T-helper 1 cell treated with Interleukin-12 subunit alpha and Interleukin-12 subunit beta and Interleukin-4 antibody, amounts not matched to agents 30 μg/mL and 1 μg/mL, for 36 hours (primary cell): ENCODE measurements around the gene AURKA.
"Not testable (repeated sequence)": the region's sequence is repeated elsewhere in the genome, so short reads cannot be mapped to it uniquely, and the experiment has no call there.

Experiments used
- H3K27ac Mint-ChIP-seq: one replicate; pipeline ENCODE4 v1.8.0; 2021; ENCODE audit warnings: mild to moderate bottlenecking, mixed read lengths
- H3K27me3 Mint-ChIP-seq: one replicate; pipeline ENCODE4 v1.8.0; 2021; ENCODE audit warnings: low read depth, mixed read lengths
- H3K36me3 Mint-ChIP-seq: one replicate; pipeline ENCODE4 v1.8.0; 2021; ENCODE audit warnings: low read depth, mixed read lengths
- H3K4me1 Mint-ChIP-seq: one replicate; pipeline ENCODE4 v1.8.0; 2021; ENCODE audit warnings: low read depth, mixed read lengths
- H3K4me3 Mint-ChIP-seq: one replicate; pipeline ENCODE4 v1.8.0; 2021; ENCODE audit warnings: mild to moderate bottlenecking, moderate library complexity, mixed read lengths
- H3K9me3 Mint-ChIP-seq: one replicate; pipeline ENCODE4 v1.8.0; 2021; ENCODE audit warnings: mixed read lengths

Gene AURKA

GRCh38 chr20:56390396-56390795 lies 1.6 kb downstream of the AURKA start:
- Mint-ChIP-seq H3K36me3 (peaks cover 30% of the 10 kb centered on the region), H3K27ac (peak overlapping the region; percentile 32), H3K4me1 (peaks cover 39% of the 10 kb centered on the region)
- H3K4me3 Mint-ChIP-seq, H3K9me3 Mint-ChIP-seq, H3K27me3 Mint-ChIP-seq: not testable (repeated sequence)

DNA sequence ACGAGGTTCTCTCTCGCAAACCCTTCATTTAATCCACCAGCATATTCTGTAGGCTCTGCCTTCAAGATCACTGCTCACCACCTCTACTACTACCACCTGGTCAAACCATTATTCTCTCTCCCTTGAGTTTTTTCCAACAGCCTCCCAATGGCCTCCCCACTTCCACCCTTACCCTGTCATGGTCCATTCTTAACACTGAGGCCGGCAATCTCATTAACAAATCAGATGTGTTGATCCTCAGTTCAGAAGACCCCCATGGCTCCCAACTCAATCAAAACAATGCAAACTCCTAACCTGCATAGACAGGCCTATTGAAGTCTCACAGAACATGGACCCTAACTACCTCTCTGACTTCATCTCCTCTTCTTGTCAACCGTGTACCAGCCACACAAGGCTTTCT lies 2.2 kb downstream of the AURKA start:
- peak overlapping the region; percentile 32 for H3K27ac Mint-ChIP-seq
- peak overlapping the region; percentile 0 for H3K4me3 Mint-ChIP-seq
- H3K36me3 Mint-ChIP-seq: peaks cover 32% of the 10 kb centered on the region
- no peaks in the 10 kb centered on the region for H3K27me3 Mint-ChIP-seq
- no peaks in the 10 kb centered on the region for H3K9me3 Mint-ChIP-seq
- H3K4me1 Mint-ChIP-seq: peaks cover 41% of the 10 kb centered on the region

- H3K4me3 Mint-ChIP-seq: no peak overlapping the region
- H3K4me1 Mint-ChIP-seq: peaks cover 39% of the 10 kb centered on the region
- H3K27me3 Mint-ChIP-seq: no peaks in the 10 kb centered on the region
- H3K27ac Mint-ChIP-seq: no peak overlapping the region
- no peaks in the 10 kb centered on the region for H3K9me3 Mint-ChIP-seq
- H3K36me3 Mint-ChIP-seq: peaks cover 34% of the 10 kb centered on the region
Observed at GRCh38 chr20:56388882-56389281, 3.1 kb downstream of the AURKA start.

DNA sequence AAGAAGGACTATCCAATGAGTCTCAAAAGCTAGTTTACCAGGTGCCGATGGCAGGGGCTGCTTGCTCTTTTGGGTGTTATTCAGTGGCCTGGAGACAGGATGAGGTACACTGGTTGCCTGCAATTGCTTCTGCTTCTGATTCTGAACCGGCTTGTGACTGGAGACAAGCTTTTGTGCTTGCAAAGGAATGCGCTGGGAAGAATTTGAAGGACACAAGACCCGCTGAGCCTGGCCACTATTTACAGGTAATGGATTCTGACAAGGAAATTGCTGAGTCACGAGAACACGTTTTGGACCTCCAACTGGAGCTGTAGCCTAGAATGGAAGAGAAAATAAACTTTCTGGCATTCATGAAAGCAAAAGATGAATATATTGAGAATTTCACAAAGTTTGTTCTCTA lies 5.8 kb downstream of the AURKA start:
- Mint-ChIP-seq H3K36me3 (peaks cover 48% of the 10 kb centered on the region), H3K4me1 (peaks cover 44% of the 10 kb centered on the region), H3K27ac (no peak overlapping the region), H3K4me3 (no peak overlapping the region), H3K27me3 (no peaks in the 10 kb centered on the region), H3K9me3 (no peaks in the 10 kb centered on the region)

GRCh38 chr20:56385130-56385529 lies 6.9 kb downstream of the AURKA start:
- H3K36me3 Mint-ChIP-seq: peaks cover 52% of the 10 kb centered on the region
- H3K27ac Mint-ChIP-seq: no peak overlapping the region
- H3K4me1 Mint-ChIP-seq: peaks cover 44% of the 10 kb centered on the region
- no peaks in the 10 kb centered on the region for H3K27me3 Mint-ChIP-seq
- H3K4me3 Mint-ChIP-seq: no peak overlapping the region
- no peaks in the 10 kb centered on the region for H3K9me3 Mint-ChIP-seq

GRCh38 chr20:56383334-56383733 lies 8.7 kb downstream of the AURKA start:
- Mint-ChIP-seq H3K9me3 (no peaks in the 10 kb centered on the region), H3K4me1 (peaks cover 40% of the 10 kb centered on the region), H3K27me3 (no peaks in the 10 kb centered on the region), H3K27ac (no peak overlapping the region), H3K36me3 (peaks cover 50% of the 10 kb centered on the region), H3K4me3 (no peak overlapping the region)

GRCh38 chr20:56382696-56383095 lies 9.3 kb downstream of the AURKA start:
- H3K4me1 Mint-ChIP-seq: peaks cover 40% of the 10 kb centered on the region
- H3K36me3 Mint-ChIP-seq: peaks cover 57% of the 10 kb centered on the region
- peak overlapping the region; percentile 57 for H3K27ac Mint-ChIP-seq
- H3K27me3 Mint-ChIP-seq: no peaks in the 10 kb centered on the region
- no peaks in the 10 kb centered on the region for H3K9me3 Mint-ChIP-seq
- H3K4me3 Mint-ChIP-seq: no peak overlapping the region

DNA sequence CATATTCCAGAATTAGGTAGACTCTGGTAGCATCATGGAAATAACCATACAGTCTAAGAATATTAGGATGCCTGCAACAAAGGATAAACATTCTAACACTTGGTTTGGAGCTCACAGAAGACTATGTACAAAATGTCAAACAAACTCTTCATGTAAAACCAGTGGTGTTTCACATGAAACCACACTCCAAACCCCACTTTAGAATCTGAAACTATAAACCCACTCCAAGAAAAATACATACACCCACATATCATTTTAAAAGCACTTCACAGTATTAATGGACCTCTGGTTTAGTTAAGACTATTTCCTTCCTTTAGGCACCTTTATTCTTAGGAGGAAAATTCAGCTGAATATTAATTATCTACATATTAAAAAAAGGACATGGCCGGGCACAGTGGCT lies 10.5 kb downstream of the AURKA start:
- H3K4me3 Mint-ChIP-seq: no peak overlapping the region
- H3K27ac Mint-ChIP-seq: no peak overlapping the region
- H3K9me3 Mint-ChIP-seq: no peaks in the 10 kb centered on the region
- H3K36me3 Mint-ChIP-seq: peaks cover 56% of the 10 kb centered on the region
- no peaks in the 10 kb centered on the region for H3K27me3 Mint-ChIP-seq
- H3K4me1 Mint-ChIP-seq: peaks cover 41% of the 10 kb centered on the region

DNA sequence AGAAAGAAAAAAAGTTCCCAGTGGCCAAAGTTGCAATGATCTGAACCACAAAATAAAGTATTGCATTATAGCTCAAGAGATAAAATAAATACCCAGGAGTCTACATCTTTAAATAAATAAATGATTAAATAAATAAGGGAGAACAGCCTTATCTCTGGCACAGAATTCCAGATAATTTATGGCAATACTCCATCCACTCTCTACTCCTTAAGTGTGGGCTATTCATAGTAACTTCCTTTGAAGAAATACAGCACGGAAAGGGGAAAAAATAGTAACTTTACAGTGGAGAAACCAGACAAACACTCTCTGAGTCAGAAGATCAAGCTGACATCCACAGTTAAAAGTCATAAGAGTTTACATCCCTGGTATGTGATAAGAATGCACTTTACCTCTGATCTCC lies 11.6 kb downstream of the AURKA start:
- Mint-ChIP-seq H3K36me3 (peaks cover 57% of the 10 kb centered on the region), H3K4me1 (peaks cover 50% of the 10 kb centered on the region), H3K27ac (no peak overlapping the region)

GRCh38 chr20:56378386-56378785 lies 13.6 kb downstream of the AURKA start:
- Mint-ChIP-seq H3K4me1 (peaks cover 50% of the 10 kb centered on the region), H3K36me3 (peaks cover 50% of the 10 kb centered on the region), H3K9me3 (no peaks in the 10 kb centered on the region)

More for the DNA sequence above, 11.6 kb downstream of the AURKA start:
- Mint-ChIP-seq H3K4me3 (no peak overlapping the region), H3K27me3 (no peaks in the 10 kb centered on the region), H3K9me3 (no peaks in the 10 kb centered on the region)

GRCh38 chr20:56376331-56376730 lies 15.7 kb downstream of the AURKA start:
- H3K27ac Mint-ChIP-seq: peak overlapping the region; percentile 47
- H3K27me3 Mint-ChIP-seq: no peaks in the 10 kb centered on the region
- H3K9me3 Mint-ChIP-seq: no peaks in the 10 kb centered on the region
- peaks cover 47% of the 10 kb centered on the region for H3K4me1 Mint-ChIP-seq
- peaks cover 47% of the 10 kb centered on the region for H3K36me3 Mint-ChIP-seq
- no peak overlapping the region for H3K4me3 Mint-ChIP-seq

More at GRCh38 chr20:56378386-56378785, 13.6 kb downstream of the AURKA start:
- Mint-ChIP-seq H3K4me3 (no peak overlapping the region), H3K27ac (peak overlapping the region; percentile 9), H3K27me3 (no peaks in the 10 kb centered on the region)

- Mint-ChIP-seq H3K36me3 (peaks cover 56% of the 10 kb centered on the region), H3K9me3 (no peaks in the 10 kb centered on the region), H3K27ac (peak overlapping the region; percentile 80), H3K4me1 (peaks cover 35% of the 10 kb centered on the region), H3K27me3 (no peaks in the 10 kb centered on the region), H3K4me3 (no peak overlapping the region)
Observed at GRCh38 chr20:56373942-56374341, 18.1 kb downstream of the AURKA start.

DNA sequence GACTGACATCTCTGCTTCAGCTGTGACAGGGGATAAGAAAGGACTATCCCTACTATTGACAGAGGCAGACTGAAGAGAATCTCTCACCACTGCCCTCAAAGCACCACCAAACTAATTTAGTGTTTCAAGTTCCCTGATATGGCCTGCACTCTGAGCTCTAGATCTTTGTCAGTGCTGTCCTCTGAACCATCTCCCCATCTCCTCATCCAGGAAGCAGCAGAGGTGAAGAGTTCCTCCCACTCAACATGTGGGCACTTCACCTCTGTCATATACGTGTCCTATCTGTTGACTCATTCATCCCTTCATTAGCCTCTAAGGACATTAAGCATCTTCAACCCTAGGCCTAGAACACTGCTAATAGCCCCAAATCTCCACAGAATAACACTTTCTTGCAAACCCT lies 19.2 kb downstream of the AURKA start:
- H3K9me3 Mint-ChIP-seq: no peaks in the 10 kb centered on the region
- peaks cover 31% of the 10 kb centered on the region for H3K4me1 Mint-ChIP-seq
- no peaks in the 10 kb centered on the region for H3K27me3 Mint-ChIP-seq
- peaks cover 47% of the 10 kb centered on the region for H3K36me3 Mint-ChIP-seq
- no peak overlapping the region for H3K4me3 Mint-ChIP-seq
- H3K27ac Mint-ChIP-seq: peak overlapping the region; percentile 80

- H3K4me3 Mint-ChIP-seq: no peak overlapping the region
- H3K4me1 Mint-ChIP-seq: peaks cover 27% of the 10 kb centered on the region
- no peak overlapping the region for H3K27ac Mint-ChIP-seq
- H3K27me3 Mint-ChIP-seq: no peaks in the 10 kb centered on the region
- H3K36me3 Mint-ChIP-seq: peaks cover 43% of the 10 kb centered on the region
- H3K9me3 Mint-ChIP-seq: no peaks in the 10 kb centered on the region
Observed at GRCh38 chr20:56371977-56372376, 20.0 kb downstream of the AURKA start.

- no peaks in the 10 kb centered on the region for H3K27me3 Mint-ChIP-seq
- H3K9me3 Mint-ChIP-seq: no peaks in the 10 kb centered on the region
- peaks cover 33% of the 10 kb centered on the region for H3K36me3 Mint-ChIP-seq
- no peak overlapping the region for H3K27ac Mint-ChIP-seq
- peaks cover 12% of the 10 kb centered on the region for H3K4me1 Mint-ChIP-seq
- no peak overlapping the region for H3K4me3 Mint-ChIP-seq
Observed at GRCh38 chr20:56369179-56369578, 22.8 kb downstream of the AURKA start.
